Inferior parietal cortex (tissue), 1 donor: ENCODE data around the gene SEMA3E.
A peak's percentile ranks its signal among the peaks of the same experiment; 100 is the strongest.

Source experiments
- DNase-seq: peaks from one replicate; pipeline ENCODE4 v3.0.0-alpha.2; 2016; ENCODE audit errors: extremely low spot score

The SEMA3E gene

GRCh38 chr7:83355143-83355542, 293.8 kb downstream of the SEMA3E start:
- no peak for DNase-seq

- peak; percentile 23 for DNase-seq
These were observed 300.9 kb downstream of the SEMA3E start for GRCh38 chr7:83347945-83348444.

- no peak for DNase-seq
These were observed 309.0 kb downstream of the SEMA3E start for GRCh38 chr7:83339907-83340306.

- no peak for DNase-seq
These were observed 310.5 kb downstream of the SEMA3E start for GRCh38 chr7:83338277-83338950.

- no peak for DNase-seq
These were observed 311.9 kb downstream of the SEMA3E start for GRCh38 chr7:83337050-83337449.

- DNase-seq: no peak
These were observed 322.7 kb downstream of the SEMA3E start for GRCh38 chr7:83326223-83326622.

- no peak for DNase-seq
These were observed 323.9 kb downstream of the SEMA3E start for GRCh38 chr7:83325083-83325482.

GRCh38 chr7:83324596-83324995, 324.3 kb downstream of the SEMA3E start:
- DNase-seq: no peak

- DNase-seq: no peak
These were observed 327.9 kb downstream of the SEMA3E start for GRCh38 chr7:83321011-83321410.

GRCh38 chr7:83313931-83314330, 335.0 kb downstream of the SEMA3E start:
- no peak for DNase-seq
